SKM-1 (cell line): ENCODE data around the gene GPLD1.
"Not testable (repeated sequence)": the region's sequence is repeated elsewhere in the genome, so short reads cannot be mapped to it uniquely, and the experiment has no call there.

ENCODE experiments used
- DNase-seq: peaks from one replicate; lab custom pipeline; 2025; ENCODE audit not compliant: unreplicated experiment; lab: John Stamatoyannopoulos, UW

GPLD1 gene, protein sequence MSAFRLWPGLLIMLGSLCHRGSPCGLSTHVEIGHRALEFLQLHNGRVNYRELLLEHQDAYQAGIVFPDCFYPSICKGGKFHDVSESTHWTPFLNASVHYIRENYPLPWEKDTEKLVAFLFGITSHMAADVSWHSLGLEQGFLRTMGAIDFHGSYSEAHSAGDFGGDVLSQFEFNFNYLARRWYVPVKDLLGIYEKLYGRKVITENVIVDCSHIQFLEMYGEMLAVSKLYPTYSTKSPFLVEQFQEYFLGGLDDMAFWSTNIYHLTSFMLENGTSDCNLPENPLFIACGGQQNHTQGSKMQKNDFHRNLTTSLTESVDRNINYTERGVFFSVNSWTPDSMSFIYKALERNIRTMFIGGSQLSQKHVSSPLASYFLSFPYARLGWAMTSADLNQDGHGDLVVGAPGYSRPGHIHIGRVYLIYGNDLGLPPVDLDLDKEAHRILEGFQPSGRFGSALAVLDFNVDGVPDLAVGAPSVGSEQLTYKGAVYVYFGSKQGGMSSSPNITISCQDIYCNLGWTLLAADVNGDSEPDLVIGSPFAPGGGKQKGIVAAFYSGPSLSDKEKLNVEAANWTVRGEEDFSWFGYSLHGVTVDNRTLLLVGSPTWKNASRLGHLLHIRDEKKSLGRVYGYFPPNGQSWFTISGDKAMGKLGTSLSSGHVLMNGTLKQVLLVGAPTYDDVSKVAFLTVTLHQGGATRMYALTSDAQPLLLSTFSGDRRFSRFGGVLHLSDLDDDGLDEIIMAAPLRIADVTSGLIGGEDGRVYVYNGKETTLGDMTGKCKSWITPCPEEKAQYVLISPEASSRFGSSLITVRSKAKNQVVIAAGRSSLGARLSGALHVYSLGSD

DNA sequence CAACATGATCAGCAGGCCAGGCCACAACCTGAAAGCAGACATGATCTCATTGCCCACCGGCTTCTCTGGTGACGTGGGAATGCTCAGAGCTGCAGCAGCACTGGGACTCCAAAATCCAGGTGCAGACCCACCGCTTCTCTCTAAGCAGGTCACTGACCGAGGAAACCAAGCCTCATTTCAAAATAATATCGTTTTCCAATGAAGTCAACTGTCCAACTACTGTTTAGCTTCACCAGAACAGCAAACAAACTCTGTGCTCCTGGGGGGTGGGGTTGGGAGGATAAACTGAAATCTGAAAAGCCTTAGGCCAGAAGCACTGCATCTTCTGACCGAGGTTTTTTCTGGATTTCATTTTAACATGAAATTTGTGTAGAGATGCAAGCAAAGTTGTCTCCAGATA, at the start of gene GPLD1:
TSS of gene GPLD1 (minus strand) at position 109 of the 400 bp plus-strand sequence. CDS start at position 42, 67 bp downstream.
- no peak for DNase-seq

DNA sequence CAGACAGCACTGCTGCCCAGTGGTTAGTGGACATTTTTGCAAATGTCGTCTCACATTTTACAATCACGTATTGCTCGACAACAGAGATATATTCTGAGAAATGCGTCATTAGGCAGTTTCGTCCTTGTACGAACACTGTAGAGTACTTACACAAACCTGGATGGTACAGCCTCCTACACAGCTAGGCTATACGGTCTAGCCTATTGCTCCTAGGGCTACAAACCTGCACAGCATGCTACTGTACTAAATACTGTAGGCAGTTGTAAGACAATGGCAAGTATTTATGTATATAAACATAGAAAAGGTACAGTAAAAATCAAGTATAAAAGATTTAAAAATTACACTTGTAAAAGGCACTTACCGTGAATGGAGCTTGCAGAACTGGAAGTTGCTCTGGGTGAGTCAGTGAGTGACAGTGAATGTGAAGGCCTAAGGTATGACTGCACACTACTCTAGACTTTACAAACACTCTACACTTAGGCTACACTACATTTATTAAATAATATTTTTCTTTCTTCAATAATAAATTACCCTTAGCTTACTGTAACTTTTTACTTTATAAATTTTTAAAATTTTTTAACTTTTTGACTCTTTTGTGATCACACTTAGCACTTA, 48.5 kb upstream of the GPLD1 start:
- no peak for DNase-seq

DNA sequence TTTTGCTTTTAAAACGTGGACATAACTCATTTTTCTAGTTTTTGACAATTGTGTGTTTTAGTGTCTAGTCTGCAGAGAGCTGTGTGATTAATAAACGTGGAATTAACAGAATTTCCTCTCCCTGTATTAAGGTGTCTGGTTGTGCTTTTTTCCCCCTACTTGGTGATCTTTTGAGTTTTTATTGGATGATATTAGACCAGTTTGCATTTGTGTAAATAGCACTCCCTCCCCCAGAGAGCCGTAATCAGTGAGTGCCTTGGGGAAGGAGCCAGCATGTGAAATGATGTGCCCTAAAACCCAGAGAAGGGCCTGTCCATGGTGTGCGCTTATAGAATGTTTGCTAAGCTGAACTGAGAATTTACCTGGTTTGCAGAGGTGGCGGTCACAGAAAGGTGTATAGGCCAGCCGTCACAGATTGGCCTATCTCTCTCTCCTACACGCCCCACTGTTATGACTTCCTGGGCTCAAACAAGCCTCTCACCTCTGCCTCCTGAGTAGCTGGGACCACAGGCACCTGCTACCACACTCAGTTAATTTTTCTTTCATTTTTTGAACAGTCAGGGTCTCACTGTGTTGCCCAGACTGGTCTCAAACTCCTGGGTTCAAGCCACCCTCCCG, 47.8 kb upstream of the GPLD1 start:
- no peak for DNase-seq

DNA sequence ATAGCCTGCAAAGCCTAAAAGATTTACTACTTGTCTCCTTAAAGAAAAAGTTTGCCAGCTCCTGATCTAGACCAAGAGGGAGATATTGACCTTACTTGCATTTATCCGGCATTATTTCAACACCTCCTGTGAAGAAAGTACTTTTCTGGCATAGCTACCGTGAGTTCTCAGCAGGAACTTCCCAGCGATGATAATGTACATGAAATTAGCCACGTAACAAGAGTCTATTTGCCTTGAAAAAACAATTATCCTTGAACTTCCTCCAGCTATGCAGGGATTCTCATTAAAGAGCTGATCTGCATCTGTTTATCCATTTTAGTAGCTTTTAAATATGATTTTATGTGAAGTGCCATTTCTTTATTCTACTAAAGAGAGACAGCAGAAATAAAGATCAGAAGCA, 47.1 kb upstream of the GPLD1 start:
- no peak for DNase-seq

DNA sequence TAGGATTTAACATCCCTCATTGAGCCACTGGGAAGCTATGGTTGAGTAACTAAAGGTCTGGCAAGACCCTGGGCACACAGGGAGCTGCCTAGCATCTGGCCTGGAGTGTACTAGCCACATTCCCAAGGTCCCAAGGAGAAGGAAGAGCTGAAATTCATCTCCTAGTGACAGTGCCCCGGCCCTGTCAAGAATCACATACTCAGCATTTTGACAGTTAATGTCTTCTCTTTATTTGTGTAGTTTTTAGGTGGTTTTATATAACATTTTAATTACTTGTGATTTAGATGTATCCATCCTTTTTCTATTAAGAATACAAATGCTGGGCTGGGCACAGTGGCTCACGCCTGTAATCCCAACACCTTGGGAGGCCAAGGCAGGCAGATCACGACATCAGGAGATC, 45.8 kb upstream of the GPLD1 start:
- no peak for DNase-seq

DNA sequence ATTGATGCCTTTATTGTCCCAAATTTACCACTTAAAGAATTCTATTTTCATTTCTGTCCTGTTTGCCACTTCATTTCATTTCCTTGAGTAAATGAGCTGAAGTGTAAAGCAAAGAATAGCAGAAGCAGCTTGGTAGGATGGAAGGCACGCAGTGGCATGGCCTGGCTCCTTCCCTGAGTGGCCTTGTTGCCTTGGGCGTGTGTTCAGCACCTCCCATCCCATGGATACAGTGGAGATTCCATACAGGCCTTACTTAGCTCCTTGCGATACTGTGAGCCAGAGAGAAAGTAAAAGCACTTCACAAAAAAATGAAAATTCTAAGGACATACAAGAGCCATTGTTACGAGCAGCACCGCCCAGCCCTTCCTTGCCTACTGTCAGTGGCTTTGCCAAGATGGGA, 45.0 kb upstream of the GPLD1 start:
- no peak for DNase-seq

DNA sequence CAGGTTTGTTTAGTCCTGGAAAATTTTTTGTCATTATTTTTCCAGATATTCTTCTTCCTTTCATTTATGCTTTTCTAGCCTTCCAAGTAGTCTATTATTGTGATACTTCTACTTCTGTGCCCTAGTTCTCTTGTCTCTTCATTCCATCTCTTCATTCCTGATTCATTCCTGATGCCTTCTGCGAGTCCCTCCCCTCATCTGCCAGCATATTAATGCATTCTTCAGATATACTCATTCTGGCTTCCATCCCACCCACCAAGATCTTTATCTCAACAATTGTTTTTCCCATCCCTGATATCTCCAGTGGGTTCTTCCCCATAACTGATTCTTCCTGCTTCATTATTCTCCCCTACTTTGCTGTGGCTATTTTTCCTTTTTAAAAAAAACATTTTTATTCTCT, 40.6 kb upstream of the GPLD1 start:
- no peak for DNase-seq

DNA sequence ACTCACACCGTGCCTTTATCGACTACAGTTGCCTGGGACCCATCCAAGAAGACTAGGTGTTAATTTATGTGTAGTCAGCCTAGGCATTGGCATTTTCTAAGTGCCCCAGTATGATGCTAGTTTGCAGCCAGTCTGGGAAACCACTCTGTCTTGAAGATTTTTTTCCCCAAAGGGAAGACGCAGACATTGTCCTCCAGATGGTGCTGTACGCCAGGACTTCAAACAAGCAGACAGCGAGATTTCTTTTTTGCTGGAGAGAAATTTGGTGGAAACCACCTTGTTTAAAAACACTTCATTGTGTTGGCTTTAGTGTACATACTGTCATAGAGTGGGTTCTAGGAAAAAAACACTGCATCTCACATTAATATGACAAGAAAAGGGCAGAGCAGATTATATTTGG, 35.4 kb upstream of the GPLD1 start:
- no peak for DNase-seq

DNA sequence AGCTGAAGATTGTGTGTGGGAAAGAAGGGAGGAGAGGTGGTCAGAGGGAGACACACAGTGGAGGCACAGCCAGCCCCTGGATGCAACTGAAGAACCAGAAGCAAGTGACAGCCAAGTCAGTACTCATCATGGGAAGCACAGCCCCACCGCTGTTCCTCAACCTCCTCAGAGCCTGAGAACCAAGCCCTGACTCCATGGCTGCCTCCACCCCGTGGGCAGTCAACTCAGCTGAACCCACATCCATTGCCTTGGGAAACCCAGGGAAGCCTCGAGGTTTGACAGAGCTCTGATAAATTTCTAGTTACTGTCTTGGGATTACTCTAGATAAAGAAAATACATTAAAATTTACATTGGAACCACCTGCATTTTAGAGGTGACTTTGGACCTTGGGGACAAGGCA, 35.0 kb upstream of the GPLD1 start:
- no peak for DNase-seq

DNA sequence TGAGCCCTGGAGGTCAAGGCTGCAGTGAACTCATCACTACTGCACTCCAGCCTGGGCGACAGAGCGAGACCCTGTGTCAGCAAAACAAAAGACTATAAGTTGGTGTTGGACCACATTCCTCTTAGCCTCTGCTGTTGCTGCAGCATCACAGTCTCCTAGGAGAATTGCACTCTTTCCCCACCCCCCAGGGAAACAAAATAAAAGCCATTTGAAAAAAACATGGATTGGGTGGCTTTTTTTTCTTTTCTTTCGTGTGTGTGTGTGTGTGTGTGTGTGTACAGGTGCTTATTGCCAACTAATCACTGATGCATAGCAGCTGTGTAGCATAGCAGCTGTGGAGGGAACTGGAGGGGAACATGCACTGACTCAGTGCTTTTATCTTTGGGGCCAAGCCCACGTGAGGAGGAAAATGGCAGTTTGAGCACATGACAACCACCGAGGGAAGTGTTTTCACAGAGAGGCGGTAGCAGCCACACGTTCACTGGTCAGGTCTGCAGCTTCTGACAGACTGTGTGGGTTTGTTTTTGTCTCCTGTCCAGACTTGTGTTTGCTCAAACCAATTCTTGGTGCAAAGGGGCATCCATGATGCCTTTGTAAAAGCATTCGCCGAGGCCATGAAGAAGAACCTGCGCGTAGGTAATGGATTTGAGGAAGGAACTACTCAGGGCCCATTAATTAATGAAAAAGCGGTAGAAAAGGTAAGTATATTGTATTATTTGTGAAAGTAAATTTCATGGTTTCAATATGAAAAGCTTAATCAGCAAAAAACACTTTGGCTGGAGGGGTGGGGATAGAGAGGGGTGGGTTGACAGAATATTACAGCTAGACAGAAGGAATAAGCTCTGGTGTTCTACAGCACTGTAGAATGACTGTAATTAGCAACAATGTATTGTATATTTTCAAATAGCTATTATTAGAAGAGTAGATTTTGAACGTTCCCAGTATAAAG, 33.1 kb upstream of the GPLD1 start:
- no peak for DNase-seq

DNA sequence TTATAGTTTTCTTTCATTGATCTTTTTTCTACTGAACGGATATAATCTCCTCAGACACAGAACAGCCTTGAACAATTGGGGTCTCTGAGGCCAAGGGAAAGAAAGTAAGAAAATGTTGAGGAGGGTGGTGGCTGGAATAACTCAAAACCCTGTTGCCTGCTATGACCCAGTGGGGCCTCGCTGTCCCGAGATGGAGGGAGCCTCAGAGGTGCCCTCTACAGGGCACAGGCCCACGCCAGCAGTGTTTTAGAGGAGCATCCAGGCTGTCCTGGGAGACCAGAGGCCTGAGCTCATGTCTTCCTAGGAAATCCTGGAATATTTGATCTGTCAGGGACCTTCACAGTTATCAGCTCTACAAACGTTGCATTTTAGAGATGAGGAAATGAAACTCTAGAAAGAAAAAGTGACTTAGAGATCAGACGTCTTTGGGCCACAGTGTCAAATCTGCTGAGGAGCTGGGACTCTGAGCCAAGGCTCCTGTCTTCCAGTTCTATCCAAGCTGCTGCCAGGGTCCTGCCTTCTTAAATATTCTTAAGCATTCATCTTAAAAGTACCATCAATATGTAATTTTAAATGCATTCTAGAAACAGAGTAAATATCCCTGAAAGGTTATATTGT, 31.7 kb upstream of the GPLD1 start:
- peak; percentile 25 for DNase-seq

DNA sequence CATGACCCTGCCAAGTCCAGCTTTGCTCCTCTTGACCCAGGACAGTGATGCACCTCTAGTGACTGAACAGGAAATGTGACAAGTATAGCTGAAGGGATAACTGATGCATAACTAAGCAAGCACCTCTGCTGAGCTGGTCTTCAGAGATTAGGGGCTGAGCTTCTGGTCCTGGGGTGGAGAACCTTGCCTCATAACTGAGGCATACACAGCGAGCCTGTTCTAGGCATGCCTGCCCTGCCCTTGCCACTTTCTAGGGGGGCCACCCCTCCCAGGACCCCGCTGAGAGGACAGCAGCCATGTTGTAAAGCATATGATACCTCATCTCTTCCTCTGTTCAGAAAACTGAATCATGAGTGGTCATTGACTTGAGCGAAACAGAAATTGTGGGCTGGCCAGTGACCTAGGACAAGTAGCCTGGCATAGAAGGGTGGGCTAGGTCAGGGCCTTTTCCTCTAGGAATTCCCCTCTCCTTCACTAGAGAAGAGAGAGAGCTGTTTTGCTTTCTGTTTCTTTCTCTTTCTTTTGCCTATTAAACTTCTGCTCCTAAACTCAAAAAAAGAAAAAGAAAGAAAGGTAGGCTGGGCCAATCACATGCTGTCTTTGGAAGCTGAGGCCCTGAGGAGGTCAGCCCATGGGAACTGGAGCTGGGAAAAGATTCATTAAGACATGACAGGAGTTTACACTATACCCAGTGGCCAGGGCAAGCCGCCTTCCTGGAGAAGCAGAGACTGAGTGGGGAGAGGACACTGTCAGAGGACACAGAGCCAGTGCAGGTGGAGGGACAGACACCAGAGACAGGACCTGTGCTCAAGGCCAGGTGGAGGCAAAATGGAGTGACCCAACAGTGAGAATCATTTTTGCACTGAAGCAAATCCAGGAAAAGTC, 28.5 kb upstream of the GPLD1 start:
- no peak for DNase-seq

DNA sequence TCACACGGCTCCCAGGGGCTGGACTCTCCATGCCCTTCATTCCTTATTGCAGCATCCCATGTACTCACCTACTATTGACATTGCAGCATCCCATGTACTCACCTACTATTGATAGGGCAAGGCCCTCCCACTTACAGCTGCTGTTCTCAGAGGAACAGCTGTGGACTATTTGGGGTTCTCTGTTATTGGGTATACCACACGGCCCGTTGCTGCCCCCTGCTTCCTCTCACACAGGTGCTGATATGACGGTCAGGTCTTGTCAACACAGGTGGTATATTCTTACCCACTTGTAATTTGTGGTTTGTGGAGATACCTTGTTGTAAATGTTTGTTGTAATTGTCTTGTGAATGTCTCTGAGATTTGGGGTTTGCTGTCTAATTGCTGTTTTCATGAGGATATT, 24.2 kb upstream of the GPLD1 start:
- DNase-seq: no peak

DNA sequence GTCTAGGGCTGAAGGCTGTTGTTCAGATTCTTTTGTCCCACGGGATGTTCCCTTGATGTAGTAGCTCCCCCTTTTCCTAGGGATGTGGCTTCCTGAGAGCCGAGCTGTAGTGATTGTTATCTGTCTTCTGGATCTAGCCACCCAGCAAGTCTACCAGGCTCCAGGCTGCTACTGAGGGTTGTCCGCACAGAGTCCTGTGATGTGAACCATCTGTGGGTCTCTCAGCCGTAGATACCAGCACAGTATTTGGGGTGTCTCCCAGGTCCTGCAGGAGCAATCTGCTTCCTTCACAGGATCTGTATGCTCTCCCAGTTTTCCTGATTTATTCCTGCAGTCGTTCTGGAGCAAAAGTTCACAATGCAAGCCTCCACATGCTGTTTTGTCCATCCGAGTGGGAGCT, 22.6 kb upstream of the GPLD1 start:
- DNase-seq: not testable (repeated sequence)

DNA sequence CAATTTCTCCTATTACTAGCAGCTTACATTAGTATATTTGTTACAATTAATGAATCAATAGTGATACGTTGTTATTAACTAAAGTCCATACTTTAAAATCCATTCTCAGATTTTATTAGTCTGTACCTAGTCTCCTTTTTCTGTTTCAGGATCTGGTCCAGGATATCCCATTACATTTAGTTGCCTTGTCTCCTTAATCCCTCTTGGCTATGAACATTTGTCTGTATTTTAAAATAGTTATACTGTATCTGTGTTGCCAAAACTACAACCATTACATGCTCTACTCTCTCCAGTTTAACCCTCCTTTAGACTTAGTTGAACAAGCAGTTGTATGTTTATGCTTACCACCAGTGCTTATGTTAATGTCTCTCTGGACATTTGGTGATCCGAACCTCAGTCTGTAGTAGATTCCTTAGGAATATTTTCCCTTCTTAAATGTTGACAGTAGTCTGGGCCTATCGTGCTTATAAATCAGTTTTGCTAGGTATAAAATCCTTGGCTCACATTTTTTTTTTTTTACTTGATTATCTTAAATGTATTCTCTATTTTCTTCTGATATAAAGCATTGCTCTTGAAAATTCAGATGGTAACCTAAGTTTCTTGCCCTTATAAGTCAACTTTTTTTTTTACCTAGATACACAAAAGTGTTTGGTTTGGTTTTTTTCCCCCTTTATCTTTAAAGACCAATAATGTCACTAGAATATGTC, 17.6 kb upstream of the GPLD1 start:
- no peak for DNase-seq

DNA sequence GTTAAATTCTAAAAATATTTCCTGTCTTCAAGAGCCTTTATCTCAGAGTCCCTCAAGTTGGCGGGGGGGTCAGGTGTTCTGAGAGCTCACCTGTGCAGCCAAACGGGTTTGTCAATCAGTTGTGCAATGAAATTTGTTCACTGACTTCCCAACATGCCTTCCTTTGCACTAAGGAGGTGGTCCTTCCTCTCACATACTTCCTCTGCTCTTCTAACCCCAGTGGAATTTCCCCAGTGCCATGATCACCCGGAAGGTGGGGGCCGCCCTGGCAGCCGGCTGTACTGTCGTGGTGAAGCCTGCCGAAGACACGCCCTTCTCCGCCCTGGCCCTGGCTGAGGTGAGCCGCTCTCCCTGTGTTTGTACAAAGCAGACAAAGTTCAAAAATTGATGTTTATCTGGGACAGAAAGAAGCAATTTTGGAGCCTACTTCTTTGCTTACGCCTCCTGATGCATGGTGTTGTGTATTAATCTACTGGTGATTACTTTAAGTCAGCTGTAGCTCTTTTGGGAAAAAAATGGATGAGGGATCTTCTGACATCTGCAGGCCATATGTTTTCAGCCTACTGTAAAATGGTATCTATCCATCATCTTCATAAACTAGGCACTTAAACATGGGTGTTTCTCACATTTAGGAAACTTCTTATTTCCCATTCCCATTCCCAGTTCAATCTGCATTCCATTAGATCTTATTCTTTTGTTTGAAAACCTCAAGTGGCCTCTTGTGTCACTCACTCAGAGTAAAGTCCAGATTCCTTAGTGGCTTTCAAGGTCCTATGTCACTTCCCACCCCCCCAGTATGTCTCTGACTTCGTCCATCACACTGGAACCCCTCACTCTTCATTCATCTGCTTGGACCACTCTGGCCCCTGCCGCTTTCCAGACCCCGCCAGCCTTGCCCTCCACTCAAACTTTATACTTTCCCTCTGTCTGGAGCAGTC, 15.5 kb upstream of the GPLD1 start:
- no peak for DNase-seq

DNA sequence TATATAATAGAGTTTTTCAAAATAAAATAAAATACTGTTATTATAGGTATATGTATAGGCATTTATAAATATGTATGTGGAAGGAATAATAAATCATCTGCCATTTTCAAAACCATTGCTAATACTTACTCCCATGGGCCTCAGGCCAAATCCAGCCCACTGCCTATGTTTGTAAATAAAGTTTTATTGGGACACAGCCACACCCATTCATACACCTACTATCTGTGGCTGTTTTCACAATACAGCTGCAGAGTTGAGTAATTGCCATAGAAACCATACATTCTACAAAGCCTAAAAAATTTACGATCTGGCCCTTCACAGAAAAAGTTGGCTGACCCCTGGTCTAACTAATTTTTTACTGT, 14.9 kb upstream of the GPLD1 start:
- no peak for DNase-seq
